ENCODE results near the gene BMP5.

BMP5 gene

GRCh38 chr6:55704421-55704820 lies 171.0 kb downstream of the BMP5 start:
- Histone ChIP-seq H3K18ac (ENCODE audit: low read length) (no peak overlapping the region), H3K23ac (ENCODE audit: low read length) (no peak overlapping the region), H3K4me3 (ENCODE audit: low read length) (no peak overlapping the region), H3K27me3 (ENCODE audit: insufficient read depth, low read length, poor library complexity) (no peaks in the 10 kb centered on the region), H3K4me2 (ENCODE audit: low read length) (no peak overlapping the region), H2BK15ac (replicated peaks; ENCODE audit: low read depth) (no peak overlapping the region), H2BK5ac (ENCODE audit: low read length) (no peak overlapping the region), H3K56ac (ENCODE audit: low read length) (no peak overlapping the region), H3K9ac (ENCODE audit: low read length) (no peak overlapping the region), H2BK120ac (ENCODE audit: low read depth, low read length) (no peak overlapping the region), H3K27ac (ENCODE audit: low read depth, low read length) (no peak overlapping the region), H3K4ac (ENCODE audit: low read depth, low read length) (no peak overlapping the region), H3K4me1 (ENCODE audit: control insufficient read depth, low read depth, low read length) (no peaks in the 10 kb centered on the region), H3K79me1 (ENCODE audit: low read length) (no peaks in the 10 kb centered on the region), H4K5ac (ENCODE audit: low read length) (no peak overlapping the region), H3K36me3 (ENCODE audit: control insufficient read depth, insufficient read depth, low read length) (no peaks in the 10 kb centered on the region), H2AK5ac (ENCODE audit: low read length) (no peak overlapping the region), H4K8ac (ENCODE audit: low read depth, low read length) (no peak overlapping the region), H3K79me2 (ENCODE audit: control insufficient read depth, insufficient read depth, low read length) (no peaks in the 10 kb centered on the region)
- peak; percentile 3 for DNase-seq
- no CpG with 5 or more reads among the region's 1 CpG for WGBS (ENCODE audit: extremely low coverage, insufficient coverage, low lambda C conversion rate)
